Thyroid gland (tissue), 4 donors: ENCODE results near the gene TESK2. TPM values are rescaled to one million over a fixed set of nuclear protein-coding genes. Genes with fewer than 3 reads are reported as not detected.

Source experiments
- DNase-seq, 2 donors: peaks; one replicate each; pipeline ENCODE4 v3.0.0-alpha.2; 2019
- H3K27ac ChIP-seq, 3 donors: fragments of 200-600 bp; sonication (generic); 1 replicate in 2 of 3; 2 replicates in 1 of 3; pipeline ENCODE4 v1.5.1; 2016 to 2019; ENCODE audit warnings: mild to moderate bottlenecking in 1 of 3, moderate library complexity in 1 of 3
- H3K27me3 ChIP-seq: fragments of 200-600 bp; sonication (generic); one replicate; pipeline ENCODE4 v1.5.1; 2019
- H3K36me3 ChIP-seq, 2 donors: fragments of 200-600 bp; sonication (generic); one replicate each; pipeline ENCODE4 v1.5.1; 2016 to 2019
- H3K4me1 ChIP-seq, 2 donors: fragments of 200-600 bp; sonication (generic); one replicate each; pipeline ENCODE4 v1.5.1; 2017 to 2019
- H3K4me3 ChIP-seq, 3 donors: fragments of 200-600 bp; sonication (generic); replicated peaks in 1 of 3; 1 replicate in 2 of 3; 2 replicates in 1 of 3; pipeline ENCODE4 v1.5.1; 2016; ENCODE audit warnings: mild to moderate bottlenecking in 1 of 3
- H3K9me3 ChIP-seq: fragments of 200-600 bp; sonication (generic); one replicate; pipeline ENCODE4 v1.5.1; 2017
- CTCF ChIP-seq, 6 experiments: fragments of 200-600 bp in 3 of 6; fragments of 450-650 bp in 3 of 6; sonication (generic) in 3 of 6; IDR thresholded peaks; one replicate each; pipeline ENCODE4 v1.5.1; 2016 to 2019; ENCODE audit warnings: antibody characterized with exemption in 6 of 6, mild to moderate bottlenecking in 2 of 6, inconsistent platforms in 1 of 6, moderate library complexity in 1 of 6
- POLR2A ChIP-seq, 2 donors: fragments of 450-650 bp; IDR thresholded peaks; one replicate each; pipeline ENCODE4 v1.6.1; 2017; ENCODE audit warnings: antibody characterized with exemption in 2 of 2, mild to moderate bottlenecking in 2 of 2, moderate library complexity in 1 of 2
- WGBS, 2 donors: methylation state at CpG; one replicate each; pipeline ENCODE4 v1.1.5; 2017; 5-methylcytosine and 5-hydroxymethylcytosine counted together
- intact Hi-C: fragments of 100-400 bp; cut with DNase I; formaldehyde crosslinking; loops from one replicate; pipeline ENCODE4 v1.15.1; 2023
- total RNA-seq, 4 donors: library from RNA; depleted of rRNA; stranded (reverse); fragments of >200 nt; gene quantifications; one replicate each; pipeline ENCODE4 v1.2.3, GENCODE V29; 2016

Gene TESK2
- total RNA-seq, 4 donors from 2014 or later = 4.8 to 5.7 (median 5.5) TPM

GRCh38 chr1:45300669-45300997, 190.3 kb downstream of the TESK2 start:
- H3K36me3 ChIP-seq = no peaks in the 10 kb centered on the region
- TF ChIP-seq POLR2A (IDR thresholded peaks at IDR 0.05) (no peak), CTCF (IDR thresholded peaks at IDR 0.05) (peak in 1 of 6 experiments; percentile 3)
- DNase-seq = no peak
- H3K27ac ChIP-seq = no peak overlapping the region
- peaks cover 8 to 15% of the 10 kb centered on the region in 2 donors for H3K4me1 ChIP-seq
- intact Hi-C loops = loop anchor here (5.0 kb wide), 1 partner anchor 192 kb away; the partner anchor contains the start of gene TESK2
- H3K9me3 ChIP-seq = no peaks in the 10 kb centered on the region
- 34 to 52% methylated on average over 2 of the region's 2 CpGs for WGBS, 2 donors
- no peak overlapping the region for H3K4me3 ChIP-seq
- no peaks in the 10 kb centered on the region for H3K27me3 ChIP-seq

GRCh38 chr1:45299981-45300668, 190.8 kb downstream of the TESK2 start:
- peak; percentile 53 to 63 for DNase-seq

DNA sequence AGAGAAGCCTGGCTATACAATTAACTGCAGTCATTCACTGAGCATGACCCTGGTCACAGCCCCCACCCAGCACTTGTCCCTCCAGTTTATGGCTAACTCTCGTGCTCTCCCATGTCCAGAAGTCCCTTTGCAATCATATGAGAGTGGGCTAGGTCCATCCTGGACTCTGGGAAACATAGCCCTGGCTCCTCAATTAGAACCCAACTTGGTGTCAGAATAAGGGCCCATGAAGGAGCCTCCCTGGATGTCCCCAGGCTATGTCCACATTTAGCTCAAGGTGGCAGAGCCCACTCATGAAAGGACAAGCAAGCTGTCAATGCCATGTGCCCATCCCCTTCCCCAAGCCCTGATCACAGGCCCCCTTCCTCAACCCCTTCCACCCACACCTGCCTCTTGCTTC, 191.7 kb downstream of the TESK2 start:
- intact Hi-C loops = loop anchor here (5.0 kb wide), 1 partner anchor 462 kb away; no protein-coding TSS in a partner anchor
- Histone ChIP-seq H3K36me3 (no peaks in the 10 kb centered on the region), H3K27me3 (no peaks in the 10 kb centered on the region), H3K4me1 (peaks cover under 1 to 9% of the 10 kb centered on the region in 2 donors), H3K9me3 (no peaks in the 10 kb centered on the region), H3K4me3 (no peak overlapping the region), H3K27ac (no peak overlapping the region)
- 90 to 93% methylated on average over 1 of the region's 1 CpG for WGBS, 2 donors
- no peak for DNase-seq
- no peak for TF ChIP-seq CTCF (IDR thresholded peaks at IDR 0.05)
- no peak for TF ChIP-seq POLR2A (IDR thresholded peaks at IDR 0.05)

More at GRCh38 chr1:45299981-45300668, 190.8 kb downstream of the TESK2 start:
- Histone ChIP-seq H3K4me1 (peaks cover 8 to 15% of the 10 kb centered on the region in 2 donors), H3K27ac (no peak overlapping the region), H3K36me3 (no peaks in the 10 kb centered on the region), H3K27me3 (no peaks in the 10 kb centered on the region), H3K9me3 (no peaks in the 10 kb centered on the region), H3K4me3 (no peak overlapping the region)
- TF ChIP-seq POLR2A (IDR thresholded peaks at IDR 0.05) (no peak), CTCF (IDR thresholded peaks at IDR 0.05) (peak; percentile 63 to 94 (median 76))
- WGBS, 2 donors = 5 to 7% methylated on average over 4 of the region's 4 CpGs
- intact Hi-C loops = loop anchor here (5.0 kb wide), 2 partner anchors 192 to 463 kb away; partner anchors contain the start of gene TESK2

DNA sequence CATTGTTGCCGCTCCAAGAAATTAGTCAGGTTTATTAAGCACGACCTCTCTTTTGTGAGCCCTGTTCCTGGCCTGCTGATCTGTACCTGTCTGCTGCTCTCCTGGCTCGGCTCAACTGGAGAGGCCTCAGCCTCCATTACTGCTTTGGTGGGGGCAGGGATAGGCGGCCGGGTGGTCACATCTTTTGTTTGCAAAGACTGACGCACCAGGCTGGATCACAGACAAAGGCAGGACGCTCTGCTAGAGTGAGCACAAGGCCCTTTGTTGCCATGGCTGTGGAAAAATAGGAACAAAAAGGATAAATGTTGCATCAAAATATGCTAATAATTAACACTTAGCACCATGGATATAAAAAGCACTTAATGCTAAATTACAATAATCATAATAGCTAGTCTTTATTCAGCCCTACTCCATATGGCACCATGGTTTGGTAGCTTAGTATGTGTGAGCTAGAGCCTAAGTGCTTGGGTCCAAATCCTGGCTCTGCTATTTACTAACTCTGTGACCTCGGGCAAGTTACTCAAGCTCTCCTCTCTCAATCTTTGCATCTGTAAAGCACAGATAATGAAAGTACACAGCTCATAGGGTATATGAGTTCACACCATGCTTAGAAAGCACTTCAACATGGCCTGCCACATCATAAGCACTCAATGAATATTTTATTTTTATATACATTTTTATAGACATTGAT, 193.2 kb downstream of the TESK2 start:
- Histone ChIP-seq H3K36me3 (no peaks in the 10 kb centered on the region), H3K4me1 (peaks cover 0 to 6% of the 10 kb centered on the region in 2 donors), H3K9me3 (no peaks in the 10 kb centered on the region), H3K27ac (no peak overlapping the region), H3K27me3 (no peaks in the 10 kb centered on the region), H3K4me3 (no peak overlapping the region)
- no peak for DNase-seq
- intact Hi-C loops = loop anchor here (2.0 to 5.0 kb wide), 2 partner anchors 279 to 461 kb away; no protein-coding TSS in a partner anchor
- TF ChIP-seq CTCF (IDR thresholded peaks at IDR 0.05) = no peak
- TF ChIP-seq POLR2A (IDR thresholded peaks at IDR 0.05) = no peak
- WGBS, 2 donors = 65 to 71% methylated on average over 8 of the region's 8 CpGs

Other genes with a start within 250 kb of the TESK2 start
- 1 to 10 TPM in 2 of 4 donors, under 1 TPM in 2; 0.27 to 3.5 (median 1.1) TPM for gene HPDL, start 164.3 kb downstream of the TESK2 start, total RNA-seq
- gene TOE1, start 151.0 kb downstream of the TESK2 start, total RNA-seq = 10 to 100 TPM; 15.7 to 19.8 (median 17.8) TPM
- 10 to 100 TPM; 23.7 to 45.9 (median 31.7) TPM for gene MUTYH, start 150.7 kb downstream of the TESK2 start, total RNA-seq
- 1 to 10 TPM in 2 of 4 donors, under 1 TPM in 2; 0.40 to 1.7 (median 1.0) TPM for gene CCDC163, start 8.9 kb upstream of the TESK2 start, total RNA-seq
- 1 to 10 TPM; 1.3 to 5.9 (median 5.0) TPM for gene MMACHC, start 9.1 kb upstream of the TESK2 start, total RNA-seq
- gene PRDX1, start 30.7 kb upstream of the TESK2 start, total RNA-seq = 1,000 to 10,000 TPM in 2 of 4 donors, 100 to 1,000 TPM in 2; 872 to 1,202 (median 1,015) TPM
- 100 to 1,000 TPM in 3 of 4 donors, 10 to 100 TPM in 1; 67.5 to 143 (median 127) TPM for gene AKR1A1, start 59.7 kb upstream of the TESK2 start, total RNA-seq
- 10 to 100 TPM; 45.8 to 98.3 (median 75.1) TPM for gene NASP, start 92.9 kb upstream of the TESK2 start, total RNA-seq
- 1 to 10 TPM; 3.5 to 5.3 (median 3.8) TPM for gene CCDC17, start 132.9 kb upstream of the TESK2 start, total RNA-seq
- 100 to 1,000 TPM; 146 to 220 (median 176) TPM for gene GPBP1L1, start 195.4 kb upstream of the TESK2 start, total RNA-seq
- gene TMEM69, start 197.0 kb upstream of the TESK2 start, total RNA-seq = 10 to 100 TPM; 15.7 to 30.9 (median 25.7) TPM